HG03196 (cell line): ENCODE data around the gene TUBGCP3.
A peak's percentile ranks its signal among the peaks of the same experiment; 100 is the strongest.

ENCODE experiments used
- ATAC-seq: cut with Tn5 transposase; IDR thresholded peaks from one replicate; pipeline ENCODE4 v1.9.1; 2021; ENCODE audit not compliant: unreplicated experiment

TUBGCP3 gene

DNA sequence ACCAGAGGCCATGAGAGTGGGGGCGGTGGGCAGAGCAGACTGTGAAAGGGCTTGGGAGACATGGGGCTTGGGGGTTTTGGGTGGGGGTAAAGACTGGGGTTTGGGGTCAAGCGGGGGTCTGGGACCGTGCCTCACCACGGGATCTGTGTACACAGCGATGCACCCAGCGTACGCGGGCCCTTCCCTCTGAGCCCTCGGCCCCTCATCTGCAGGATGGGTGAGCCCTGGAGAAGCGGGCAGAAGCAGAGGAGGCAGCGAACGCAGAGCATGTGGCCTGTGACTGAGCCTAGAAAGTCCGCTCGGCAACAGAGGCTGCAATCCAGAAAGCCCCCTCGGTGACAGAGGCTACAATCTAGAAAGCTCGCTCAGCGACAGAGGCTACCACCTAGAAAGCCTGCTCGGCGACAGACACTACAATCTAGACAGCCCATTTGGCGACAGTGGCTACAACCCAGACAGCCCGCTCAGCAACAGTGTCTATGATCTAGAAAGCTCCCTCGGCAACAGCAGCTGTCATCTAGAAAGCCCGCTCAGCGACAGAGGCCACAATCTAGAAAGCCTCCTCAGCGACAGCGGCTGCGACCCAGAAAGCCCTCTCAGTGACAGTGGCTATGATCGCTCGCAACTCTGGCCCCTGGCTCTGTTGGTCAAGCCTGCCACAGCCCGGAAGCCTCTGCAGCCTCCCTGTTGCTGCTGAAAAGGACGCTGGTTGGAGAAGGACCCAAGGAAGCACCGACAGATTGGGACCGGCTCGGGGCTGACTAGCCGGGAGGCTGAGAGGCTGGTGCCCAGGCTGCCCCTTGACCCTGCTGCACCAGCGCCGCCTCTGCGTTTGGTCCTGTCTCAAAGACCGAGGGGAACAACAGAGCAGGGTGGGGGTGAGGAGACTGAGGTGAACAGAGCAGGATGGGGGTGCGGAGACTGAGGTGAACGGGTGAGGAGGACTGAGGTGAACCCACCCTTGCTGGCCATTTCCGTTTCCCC, 143.2 kb downstream of the TUBGCP3 start:
- no peak for ATAC-seq

DNA sequence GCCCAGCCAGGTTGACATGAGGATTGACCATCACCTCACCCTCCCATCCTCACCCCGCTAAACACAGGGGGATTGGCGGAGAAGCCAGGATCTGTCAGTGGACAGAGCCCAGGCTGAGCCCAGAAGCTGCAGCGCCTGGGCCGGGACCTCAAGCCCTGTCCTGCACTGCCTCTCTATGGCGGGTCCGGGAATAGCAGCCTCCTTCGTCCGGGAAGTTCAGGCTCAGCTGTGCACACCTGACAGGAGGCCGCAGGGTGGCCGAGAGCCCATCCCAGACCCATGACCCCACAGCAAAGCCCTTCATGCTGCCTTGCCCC, 144.0 kb downstream of the TUBGCP3 start:
- ATAC-seq: peak; percentile 58

DNA sequence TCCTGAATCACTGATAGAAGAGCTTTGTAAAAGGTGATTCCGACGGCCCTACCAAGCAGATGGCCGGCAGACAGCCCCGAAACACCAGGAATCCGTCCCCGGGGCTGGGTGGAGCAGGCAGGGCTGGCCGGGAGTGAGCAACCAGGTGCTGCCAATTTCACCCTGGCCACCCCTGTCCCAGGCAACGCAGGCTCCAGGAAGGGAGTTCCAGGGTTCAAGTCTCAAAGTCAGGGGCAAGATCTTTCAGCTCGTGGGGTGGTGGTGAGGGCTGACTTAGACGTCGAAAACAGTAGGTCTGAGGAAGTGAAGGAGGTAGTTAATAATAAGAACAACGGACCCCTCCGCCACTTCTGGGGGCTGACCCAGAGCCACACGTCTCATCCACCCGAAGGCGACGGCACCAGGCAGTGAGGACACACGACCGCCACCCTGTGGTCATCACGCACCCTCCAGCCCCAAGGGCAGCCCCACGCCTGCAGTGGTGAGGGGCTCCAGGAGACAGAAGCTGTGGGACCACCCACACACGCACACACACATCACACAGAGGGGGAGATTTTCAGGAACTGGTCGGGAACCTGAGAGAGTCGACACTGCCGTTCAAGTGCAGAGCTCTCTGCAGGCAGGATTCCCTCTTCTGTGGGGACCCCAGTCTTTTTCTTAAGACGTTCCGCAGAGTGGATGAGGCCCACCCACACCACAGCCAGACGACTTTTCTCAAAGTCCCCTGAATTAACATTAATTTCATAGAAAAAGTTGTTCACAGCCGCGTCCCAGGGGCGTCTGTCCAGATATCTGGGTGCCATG, 144.6 kb downstream of the TUBGCP3 start:
- ATAC-seq: no peak

DNA sequence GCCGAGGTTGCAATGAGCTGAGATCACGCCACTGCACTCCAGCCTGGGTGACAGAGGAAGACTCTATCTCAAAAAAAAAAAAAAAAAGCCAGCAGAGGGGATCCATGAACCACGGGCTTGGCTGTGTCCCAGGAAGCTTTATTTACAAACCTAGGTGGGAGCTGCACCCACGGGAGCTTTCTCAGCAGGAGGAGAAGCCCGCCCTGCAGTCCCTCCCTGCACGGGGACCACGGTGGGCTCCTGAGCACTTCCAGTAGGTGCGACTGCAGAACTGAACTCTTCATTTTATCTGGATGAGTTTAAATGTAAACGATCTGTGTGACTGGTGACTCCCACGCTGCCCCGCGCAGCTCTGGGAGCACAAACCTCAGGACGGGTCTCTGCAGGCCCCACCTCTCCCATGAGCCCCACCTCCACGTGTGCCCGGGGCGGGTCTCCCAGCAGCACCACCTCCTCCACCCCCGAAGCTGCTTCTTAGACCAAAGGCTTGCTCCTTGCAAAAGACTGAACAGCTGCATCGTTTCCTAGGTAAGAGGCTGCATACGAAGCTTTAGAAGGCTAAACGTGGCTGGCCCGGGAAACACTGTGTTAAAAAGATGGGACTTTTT, 145.4 kb downstream of the TUBGCP3 start:
- ATAC-seq: no peak

DNA sequence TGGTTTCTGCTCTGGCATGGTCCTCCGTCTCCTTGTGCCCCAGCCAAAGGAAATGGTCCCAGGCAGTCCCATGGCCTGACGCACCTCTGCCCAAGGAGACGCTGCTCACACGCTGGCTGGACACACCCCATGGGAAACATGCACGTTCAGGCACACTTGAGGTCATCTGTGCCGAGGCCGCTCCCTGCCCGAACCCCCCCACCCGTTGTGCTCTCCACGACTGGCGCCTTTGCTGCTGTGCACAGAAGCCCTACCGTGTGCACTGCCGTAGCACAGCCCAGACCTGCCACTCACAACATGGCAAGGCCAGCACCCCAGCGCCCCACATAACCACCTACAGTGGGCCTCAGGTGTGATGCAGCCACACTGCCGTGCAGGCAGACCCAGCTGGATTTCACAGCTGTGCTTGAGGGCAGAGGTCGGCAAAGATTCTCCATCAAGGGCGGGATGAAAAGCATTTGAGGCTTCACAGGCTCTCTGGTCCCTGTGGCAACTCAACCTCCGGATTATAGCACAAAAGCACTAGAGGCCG, 146.1 kb downstream of the TUBGCP3 start:
- no peak for ATAC-seq

DNA sequence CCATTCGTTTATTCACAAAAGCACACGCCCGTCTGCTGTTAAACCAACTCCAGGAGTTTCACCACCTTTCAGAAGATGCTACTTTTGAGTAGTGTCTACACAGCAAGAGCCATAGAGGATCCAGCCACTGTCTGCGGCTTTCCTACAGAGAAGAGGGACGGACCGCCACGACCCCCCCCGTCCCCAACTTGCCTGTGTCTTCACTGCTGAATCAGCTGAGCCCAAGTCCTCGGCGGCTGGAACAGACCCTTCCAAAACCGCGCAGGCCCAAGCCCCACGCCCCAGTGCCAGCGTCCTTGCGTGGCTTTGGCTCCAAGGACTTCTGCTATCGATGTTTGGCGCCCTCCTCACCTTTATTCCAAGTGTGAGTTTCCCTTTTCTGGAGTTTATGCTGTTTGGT, 146.7 kb downstream of the TUBGCP3 start:
- no peak for ATAC-seq

DNA sequence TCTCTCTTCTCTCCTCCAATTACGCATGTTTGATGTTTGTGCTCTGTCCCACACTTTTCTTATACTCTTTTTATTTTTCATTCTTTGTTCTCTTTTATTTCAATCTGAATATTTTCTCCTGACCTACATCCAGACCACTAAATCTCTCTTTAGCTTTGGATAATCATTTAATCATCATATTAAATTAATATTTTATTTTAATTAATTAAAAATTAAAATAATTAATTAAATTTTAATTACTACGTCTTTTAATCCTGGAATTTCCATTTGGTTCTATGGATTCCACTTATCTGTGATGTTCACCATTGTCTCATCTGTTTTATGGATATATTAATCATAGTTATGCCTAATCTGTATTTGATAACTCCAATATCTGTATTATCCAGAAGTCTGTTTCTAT, 149.4 kb downstream of the TUBGCP3 start:
- no peak for ATAC-seq

DNA sequence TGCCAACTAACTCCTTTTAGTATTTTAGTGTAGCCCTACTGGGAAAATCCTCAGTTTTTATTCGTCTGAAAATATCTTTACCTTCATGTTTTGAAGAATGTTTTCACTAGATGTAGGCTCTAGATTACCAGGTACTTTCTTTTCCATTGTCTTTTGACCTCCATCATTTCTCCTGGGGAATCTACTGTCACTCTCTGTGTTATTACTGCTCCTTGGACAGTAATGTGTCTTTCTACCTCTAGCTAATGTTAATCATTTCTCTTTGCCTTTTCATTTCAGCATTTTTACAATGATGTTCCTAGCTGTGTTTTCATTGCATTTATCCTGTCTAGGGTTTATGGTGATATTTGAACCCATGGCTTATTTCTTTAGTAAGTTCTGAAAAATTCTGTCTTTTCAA, 149.9 kb downstream of the TUBGCP3 start:
- ATAC-seq: no peak

DNA sequence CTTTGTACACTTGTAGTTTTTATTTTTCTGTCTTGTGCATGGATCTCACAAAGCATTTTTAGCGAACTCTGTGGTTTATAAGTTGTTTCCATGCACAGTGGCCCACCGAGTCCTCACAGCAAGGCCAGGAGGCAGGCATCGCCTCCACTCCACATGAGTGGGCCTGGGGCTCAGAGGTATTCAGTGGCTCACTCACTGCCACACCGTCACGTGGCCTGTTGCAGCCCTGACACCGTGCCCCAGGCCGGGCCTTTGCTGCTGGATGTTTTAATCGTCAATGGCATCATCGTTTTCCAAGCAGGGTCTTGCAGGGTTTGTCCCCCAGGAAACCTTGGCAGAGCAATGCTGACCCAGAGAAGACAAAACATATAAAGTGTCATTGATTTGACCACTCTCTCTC, 152.0 kb downstream of the TUBGCP3 start:
- no peak for ATAC-seq
